GDM1 (cell line): ENCODE results near the gene ANO5.

ENCODE experiments used
- DNase-seq: peaks from one replicate; lab custom pipeline; 2025; lab: John Stamatoyannopoulos, UW

The ANO5 gene

GRCh38 chr11:22331771-22332170 is 138.9 kb downstream of the ANO5 start:
- no peak for DNase-seq
